Measurements from ENCODE around the gene CENPA. TPM values are rescaled to one million over a fixed set of nuclear protein-coding genes. Genes with fewer than 3 reads are reported as not detected.

CENPA gene
- 17.0 and 19.5 TPM in 2 replicates for polyA plus RNA-seq (2012; rRNA removed)
- polyA plus RNA-seq (2012; cell fraction: cytosol; rRNA removed): 15.4 and 19.7 TPM in 2 replicates
- polyA plus RNA-seq (2012; cell fraction: nucleus; rRNA removed): 8.0 and 9.4 TPM in 2 replicates

DNA sequence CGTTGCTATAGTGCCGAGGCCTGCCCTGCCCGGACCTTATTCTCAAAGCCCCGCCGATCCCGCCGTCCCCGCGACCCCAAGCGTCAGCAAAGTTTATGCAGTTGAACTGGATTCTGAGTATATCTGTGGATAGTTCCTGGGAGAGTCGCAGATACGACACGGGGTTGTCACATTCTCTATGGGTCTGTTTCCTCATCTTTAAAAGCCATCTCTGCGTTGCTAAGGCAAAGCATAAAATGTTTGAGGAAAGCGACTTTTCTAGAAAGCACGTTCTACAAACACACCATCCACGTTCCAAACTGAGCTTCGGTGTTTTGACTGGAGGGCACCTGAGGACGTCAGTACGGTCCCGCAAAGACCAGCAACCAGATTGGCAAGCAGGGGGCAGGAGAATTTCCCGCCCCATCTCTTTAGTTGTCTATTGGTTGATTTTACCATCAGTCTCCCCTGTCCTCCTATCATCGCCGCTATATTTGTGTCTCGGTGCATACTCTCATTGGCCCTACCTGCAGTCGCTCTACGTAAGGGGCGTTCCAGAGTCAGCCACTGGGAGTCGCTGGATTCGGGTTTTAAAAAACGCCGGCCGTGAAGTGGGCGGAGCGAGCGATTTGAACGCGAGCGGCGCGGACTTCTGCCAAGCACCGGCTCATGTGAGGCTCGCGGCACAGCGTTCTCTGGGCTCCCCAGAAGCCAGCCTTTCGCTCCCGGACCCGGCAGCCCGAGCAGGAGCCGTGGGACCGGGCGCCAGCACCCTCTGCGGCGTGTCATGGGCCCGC is at the start of gene CENPA:
Gene CENPA (plus strand): TSS at position 626 of the 776 bp plus-strand sequence. CDS start 141 bp downstream, at position 767.
- Histone ChIP-seq H3K4me2 (peak within 1 kb of the TSS; percentile 96), H3K9me3 (peaks cover under 1% of the 10 kb centered on the region; the same call in 1 of the 2 replicates), H3K36me3 (replicated peaks in 1 of 2; ENCODE audit: control insufficient read depth in 1 of 2, insufficient read depth in 2 of 2, low read length in 1 of 2) (peaks cover 4 to 14% of the 10 kb centered on the region in 2 experiments), H3K79me2 (ENCODE audit: insufficient read depth) (peaks cover 44% of the 10 kb centered on the region), H3K9ac (peak within 1 kb of the TSS; percentile 82), H3K27ac (ENCODE audit: low read depth in 2 of 2, low read length in 1 of 2) (peak within 1 kb of the TSS; percentile 62 to 68), H3F3A (replicated peaks; ENCODE audit: insufficient read depth) (peaks cover 10% of the 10 kb centered on the region), H4K20me1 (ENCODE audit: insufficient read depth) (no peaks in the 10 kb centered on the region), H3K4me1 (ENCODE audit: control insufficient read depth in 1 of 2, insufficient read depth in 2 of 2, low read depth in 1 of 2, low read length in 1 of 2) (peaks cover 0 to 6% of the 10 kb centered on the region in 2 experiments; a peak in 1 of 4 replicates), H3K4me3 (ENCODE audit: low read depth in 2 of 2, low read length in 1 of 2) (peak within 1 kb of the TSS; percentile 61 to 75), H3K9me2 (no peaks in the 10 kb centered on the region), H2AFZ (ENCODE audit: low read depth) (peak within 1 kb of the TSS; percentile 88), H3K27me3 (ENCODE audit: insufficient read depth) (no peaks in the 10 kb centered on the region)
- WGBS (ENCODE audit: low lambda C conversion rate): 4% methylated on average over 44 of the region's 55 CpGs
- ChIA-PET CTCF (interaction anchor here (0.6 to 1.0 kb wide), 4 partner anchors 13 to 316 kb away, joined by 3 read pairs; no protein-coding TSS in a partner anchor), POLR2A (interaction anchor here (0.6 kb wide), 1 partner anchor 9 kb away, joined by 3 read pairs; no protein-coding TSS in a partner anchor)
- DNase-seq: peak; percentile 100
- no peak; the same call in 1 of the 2 replicates for TF ChIP-seq MEF2A (IDR thresholded peaks at IDR 0.05; ENCODE audit: borderline replicate concordance, low read depth)
- no peak for TF ChIP-seq YY1 (IDR thresholded peaks at IDR 0.05; ENCODE audit: low read depth)
- TF ChIP-seq RXRA (IDR thresholded peaks at IDR 0.05; ENCODE audit: borderline replicate concordance, low read depth): no peak
- TF ChIP-seq, protein P1, sequence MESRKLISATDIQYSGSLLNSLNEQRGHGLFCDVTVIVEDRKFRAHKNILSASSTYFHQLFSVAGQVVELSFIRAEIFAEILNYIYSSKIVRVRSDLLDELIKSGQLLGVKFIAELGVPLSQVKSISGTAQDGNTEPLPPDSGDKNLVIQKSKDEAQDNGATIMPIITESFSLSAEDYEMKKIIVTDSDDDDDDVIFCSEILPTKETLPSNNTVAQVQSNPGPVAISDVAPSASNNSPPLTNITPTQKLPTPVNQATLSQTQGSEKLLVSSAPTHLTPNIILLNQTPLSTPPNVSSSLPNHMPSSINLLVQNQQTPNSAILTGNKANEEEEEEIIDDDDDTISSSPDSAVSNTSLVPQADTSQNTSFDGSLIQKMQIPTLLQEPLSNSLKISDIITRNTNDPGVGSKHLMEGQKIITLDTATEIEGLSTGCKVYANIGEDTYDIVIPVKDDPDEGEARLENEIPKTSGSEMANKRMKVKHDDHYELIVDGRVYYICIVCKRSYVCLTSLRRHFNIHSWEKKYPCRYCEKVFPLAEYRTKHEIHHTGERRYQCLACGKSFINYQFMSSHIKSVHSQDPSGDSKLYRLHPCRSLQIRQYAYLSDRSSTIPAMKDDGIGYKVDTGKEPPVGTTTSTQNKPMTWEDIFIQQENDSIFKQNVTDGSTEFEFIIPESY (IDR thresholded peaks at IDR 0.05; ENCODE audit: borderline replicate concordance, low read depth): peak; percentile 49; the same call in 1 of the 2 replicates
- TF ChIP-seq SIN3A (IDR thresholded peaks at IDR 0.05; ENCODE audit: borderline replicate concordance, low read depth, low read length): peak; percentile 94
- TF ChIP-seq FOSL2 (IDR thresholded peaks at IDR 0.05; ENCODE audit: borderline replicate concordance, low read depth): no peak
- TF ChIP-seq TCF12 (IDR thresholded peaks at IDR 0.05): no peak
- TF ChIP-seq JUND (IDR thresholded peaks at IDR 0.05): no peak; the same call in 1 of the 2 replicates
- TF ChIP-seq RCOR1 (IDR thresholded peaks at IDR 0.05; ENCODE audit: low read length): peak; percentile 50; the same call in 1 of the 2 replicates
- TF ChIP-seq, protein P2, sequence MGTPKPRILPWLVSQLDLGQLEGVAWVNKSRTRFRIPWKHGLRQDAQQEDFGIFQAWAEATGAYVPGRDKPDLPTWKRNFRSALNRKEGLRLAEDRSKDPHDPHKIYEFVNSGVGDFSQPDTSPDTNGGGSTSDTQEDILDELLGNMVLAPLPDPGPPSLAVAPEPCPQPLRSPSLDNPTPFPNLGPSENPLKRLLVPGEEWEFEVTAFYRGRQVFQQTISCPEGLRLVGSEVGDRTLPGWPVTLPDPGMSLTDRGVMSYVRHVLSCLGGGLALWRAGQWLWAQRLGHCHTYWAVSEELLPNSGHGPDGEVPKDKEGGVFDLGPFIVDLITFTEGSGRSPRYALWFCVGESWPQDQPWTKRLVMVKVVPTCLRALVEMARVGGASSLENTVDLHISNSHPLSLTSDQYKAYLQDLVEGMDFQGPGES (IDR thresholded peaks at IDR 0.05; ENCODE audit: low read depth, low read length): peak; percentile 100
- 0 out of 4 replicates have a peak, but pooled peaks of 1 of the 2 experiments have one; percentile 38 for TF ChIP-seq EP300 (IDR thresholded peaks at IDR 0.05; ENCODE audit: borderline replicate concordance in 1 of 2, low read depth in 1 of 2, low read length in 1 of 2)
- TF ChIP-seq FOXJ3 (CRISPR knock-in tag; IDR thresholded peaks at IDR 0.05): no peak; the same call in 1 of the 2 replicates
- TF ChIP-seq RFX5 (IDR thresholded peaks at IDR 0.05; ENCODE audit: low read length): peak; percentile 91
- TF ChIP-seq FOXM1 (IDR thresholded peaks at IDR 0.05; ENCODE audit: low read depth): peak; percentile 100
- TF ChIP-seq, protein P3, sequence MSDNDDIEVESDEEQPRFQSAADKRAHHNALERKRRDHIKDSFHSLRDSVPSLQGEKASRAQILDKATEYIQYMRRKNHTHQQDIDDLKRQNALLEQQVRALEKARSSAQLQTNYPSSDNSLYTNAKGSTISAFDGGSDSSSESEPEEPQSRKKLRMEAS (IDR thresholded peaks at IDR 0.05; ENCODE audit: low read depth): peak; percentile 98
- TF ChIP-seq NRF1 (IDR thresholded peaks at IDR 0.05; ENCODE audit: low read depth, low read length): peak; percentile 27; the same call in 1 of the 2 replicates
- TF ChIP-seq, protein P4, sequence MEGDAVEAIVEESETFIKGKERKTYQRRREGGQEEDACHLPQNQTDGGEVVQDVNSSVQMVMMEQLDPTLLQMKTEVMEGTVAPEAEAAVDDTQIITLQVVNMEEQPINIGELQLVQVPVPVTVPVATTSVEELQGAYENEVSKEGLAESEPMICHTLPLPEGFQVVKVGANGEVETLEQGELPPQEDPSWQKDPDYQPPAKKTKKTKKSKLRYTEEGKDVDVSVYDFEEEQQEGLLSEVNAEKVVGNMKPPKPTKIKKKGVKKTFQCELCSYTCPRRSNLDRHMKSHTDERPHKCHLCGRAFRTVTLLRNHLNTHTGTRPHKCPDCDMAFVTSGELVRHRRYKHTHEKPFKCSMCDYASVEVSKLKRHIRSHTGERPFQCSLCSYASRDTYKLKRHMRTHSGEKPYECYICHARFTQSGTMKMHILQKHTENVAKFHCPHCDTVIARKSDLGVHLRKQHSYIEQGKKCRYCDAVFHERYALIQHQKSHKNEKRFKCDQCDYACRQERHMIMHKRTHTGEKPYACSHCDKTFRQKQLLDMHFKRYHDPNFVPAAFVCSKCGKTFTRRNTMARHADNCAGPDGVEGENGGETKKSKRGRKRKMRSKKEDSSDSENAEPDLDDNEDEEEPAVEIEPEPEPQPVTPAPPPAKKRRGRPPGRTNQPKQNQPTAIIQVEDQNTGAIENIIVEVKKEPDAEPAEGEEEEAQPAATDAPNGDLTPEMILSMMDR (IDR thresholded peaks at IDR 0.05): no peak
- TF ChIP-seq, protein P5, sequence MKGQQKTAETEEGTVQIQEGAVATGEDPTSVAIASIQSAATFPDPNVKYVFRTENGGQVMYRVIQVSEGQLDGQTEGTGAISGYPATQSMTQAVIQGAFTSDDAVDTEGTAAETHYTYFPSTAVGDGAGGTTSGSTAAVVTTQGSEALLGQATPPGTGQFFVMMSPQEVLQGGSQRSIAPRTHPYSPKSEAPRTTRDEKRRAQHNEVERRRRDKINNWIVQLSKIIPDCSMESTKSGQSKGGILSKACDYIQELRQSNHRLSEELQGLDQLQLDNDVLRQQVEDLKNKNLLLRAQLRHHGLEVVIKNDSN (IDR thresholded peaks at IDR 0.05; ENCODE audit: borderline replicate concordance, low read depth): no peak
- TF ChIP-seq SMC3 (IDR thresholded peaks at IDR 0.05; ENCODE audit: low read depth, low read length): peak; percentile 11; the same call in 1 of the 2 replicates
- TF ChIP-seq POLR2AphosphoS5 (IDR thresholded peaks at IDR 0.05; ENCODE audit: low read depth, low read length): peak; percentile 52
- peak; percentile 97 for TF ChIP-seq CHD2 (IDR thresholded peaks at IDR 0.05; ENCODE audit: low read length, partially characterized antibody)
- TF ChIP-seq, protein P6, sequence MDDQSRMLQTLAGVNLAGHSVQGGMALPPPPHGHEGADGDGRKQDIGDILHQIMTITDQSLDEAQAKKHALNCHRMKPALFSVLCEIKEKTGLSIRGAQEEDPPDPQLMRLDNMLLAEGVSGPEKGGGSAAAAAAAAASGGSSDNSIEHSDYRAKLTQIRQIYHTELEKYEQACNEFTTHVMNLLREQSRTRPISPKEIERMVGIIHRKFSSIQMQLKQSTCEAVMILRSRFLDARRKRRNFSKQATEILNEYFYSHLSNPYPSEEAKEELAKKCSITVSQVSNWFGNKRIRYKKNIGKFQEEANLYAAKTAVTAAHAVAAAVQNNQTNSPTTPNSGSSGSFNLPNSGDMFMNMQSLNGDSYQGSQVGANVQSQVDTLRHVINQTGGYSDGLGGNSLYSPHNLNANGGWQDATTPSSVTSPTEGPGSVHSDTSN (IDR thresholded peaks at IDR 0.05): peak; percentile 100
- TF ChIP-seq MXI1 (IDR thresholded peaks at IDR 0.05; ENCODE audit: low read depth, low read length): peak; percentile 99
- no peak for TF ChIP-seq EZH2phosphoT487 (IDR thresholded peaks at IDR 0.05; ENCODE audit: borderline replicate concordance, low read depth)
- peak; percentile 92 for TF ChIP-seq TAF1 (IDR thresholded peaks at IDR 0.05; ENCODE audit: borderline replicate concordance, low read depth, low read length)

Data from SK-N-SH (cell line).